GM12892 (cell line): Measurements from ENCODE around the gene TUBB8.
"Not testable (repeated sequence)": the region's sequence is repeated elsewhere in the genome, so short reads cannot be mapped to it uniquely, and the experiment has no call there.

Experiments used
- DNase-seq: peaks from one replicate; pipeline ENCODE4 v3.0.0; 2011; ENCODE audit not compliant: insufficient read length
- FAIRE-seq: peaks from 2 replicates; lab custom pipeline; 2011; peaks lifted over from hg19 to GRCh38; lab: Jason Lieb, UNC
- POLR2A ChIP-seq: IDR thresholded peaks from 2 replicates; pipeline ENCODE4 v1.6.1; 2011; ENCODE audit warnings: low read depth, low read length, control low read depth
- POLR2AphosphoS5 ChIP-seq: IDR thresholded peaks from 2 replicates; pipeline ENCODE4 v1.6.1; 2011; ENCODE audit warnings: low read depth, low read length, control low read depth
- TAF1 ChIP-seq: IDR thresholded peaks from 2 replicates; pipeline ENCODE4 v1.6.1; 2011; ENCODE audit warnings: low read depth, mild to moderate bottlenecking, control low read depth, low read length, borderline replicate concordance

The TUBB8 gene

GRCh38 chr10:86031-86430 lies 36.9 kb upstream of the TUBB8 start:
- TF ChIP-seq TAF1 (no peak), POLR2A (no peak)
- DNase-seq (no peak), FAIRE-seq (no peak)

- no peak for TF ChIP-seq POLR2AphosphoS5
- TF ChIP-seq TAF1, result no peak
- no peak for TF ChIP-seq POLR2A
- DNase-seq (no peak), FAIRE-seq (no peak)
These were observed 35.9 kb upstream of the TUBB8 start for GRCh38 chr10:85044-85443.

- FAIRE-seq, result no peak
- no peak for DNase-seq
- TF ChIP-seq TAF1, result no peak
- TF ChIP-seq POLR2AphosphoS5, result no peak
- TF ChIP-seq POLR2A, result no peak
These were observed 34.9 kb upstream of the TUBB8 start for GRCh38 chr10:83930-84530.

- DNase-seq, result no peak
- no peak for FAIRE-seq
- TF ChIP-seq POLR2AphosphoS5, result no peak
- no peak for TF ChIP-seq POLR2A
These were observed 31.5 kb upstream of the TUBB8 start for GRCh38 chr10:80477-81105.

GRCh38 chr10:79532-80215 lies 30.6 kb upstream of the TUBB8 start:
- DNase-seq, result no peak
- TF ChIP-seq POLR2A, result no peak
- no peak for TF ChIP-seq TAF1
- TF ChIP-seq POLR2AphosphoS5, result no peak
- no peak for FAIRE-seq

GRCh38 chr10:78556-78955 lies 29.5 kb upstream of the TUBB8 start:
- TF ChIP-seq TAF1, result no peak
- DNase-seq (no peak), FAIRE-seq (no peak)

- DNase-seq, FAIRE-seq: not testable (repeated sequence)
These were observed 25.1 kb upstream of the TUBB8 start for GRCh38 chr10:74266-74621.

GRCh38 chr10:73543-74265 lies 24.6 kb upstream of the TUBB8 start:
- FAIRE-seq, DNase-seq: not testable (repeated sequence)

- not testable (repeated sequence) for DNase-seq, FAIRE-seq
These were observed 19.1 kb upstream of the TUBB8 start for GRCh38 chr10:68156-68555.

GRCh38 chr10:49926-50325 lies 830 bp upstream of the TUBB8 start:
- not testable (repeated sequence) for FAIRE-seq, DNase-seq

- DNase-seq, FAIRE-seq: not testable (repeated sequence)
These were observed 1.2 kb downstream of the TUBB8 start for GRCh38 chr10:47864-48263.

- not testable (repeated sequence) for DNase-seq
These were observed 35.8 kb downstream of the TUBB8 start for GRCh38 chr10:13315-13635.

GRCh38 chr10:12444-13314 lies 36.4 kb downstream of the TUBB8 start:
- FAIRE-seq, DNase-seq: not testable (repeated sequence)

More at GRCh38 chr10:13315-13635, 35.8 kb downstream of the TUBB8 start:
- FAIRE-seq, result not testable (repeated sequence)

- not testable (repeated sequence) for FAIRE-seq, DNase-seq
These were observed 37.8 kb downstream of the TUBB8 start for GRCh38 chr10:11260-11659.

- DNase-seq, FAIRE-seq: not testable (repeated sequence)
These were observed 38.7 kb downstream of the TUBB8 start for GRCh38 chr10:10261-10971.
